ENCODE results near the gene CNOT8.
"Not testable (repeated sequence)": the region's sequence is repeated elsewhere in the genome, so short reads cannot be mapped to it uniquely, and the experiment has no call there.

Gene CNOT8

DNA sequence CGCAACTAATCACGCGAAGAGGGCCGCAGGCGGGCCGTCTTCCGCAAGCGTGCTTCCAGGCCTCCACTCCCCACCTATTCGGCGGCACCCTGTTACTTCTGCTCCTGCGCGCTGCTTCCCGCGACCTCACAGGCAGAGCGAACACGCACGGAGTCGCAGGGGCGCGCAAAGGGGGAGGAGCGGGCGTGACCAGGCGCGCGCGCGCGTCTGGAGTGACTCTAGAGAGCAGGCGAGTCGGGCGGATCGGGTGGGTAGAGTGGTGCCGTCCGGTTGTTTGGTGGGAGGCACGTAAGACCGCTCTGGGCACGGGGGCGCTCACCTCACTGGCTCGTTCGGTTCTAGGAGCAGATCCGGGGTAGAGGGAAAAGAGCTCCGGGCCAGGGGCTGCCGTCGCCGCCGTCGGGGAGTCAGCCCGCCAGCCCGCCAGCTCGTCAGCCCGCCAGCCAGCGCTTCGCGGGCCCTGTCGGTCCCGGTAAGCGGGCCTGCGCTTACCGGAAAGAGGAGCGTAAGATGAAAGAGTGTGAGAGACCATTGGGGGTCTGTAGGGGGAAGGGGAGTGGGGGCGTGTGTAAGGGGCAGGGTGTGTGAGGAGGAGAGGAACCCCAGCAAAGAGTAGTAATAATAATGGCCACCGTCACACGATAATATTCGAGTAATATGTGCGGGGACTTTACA is at the start of gene CNOT8:
Gene CNOT8, plus strand, starts transcription at position 331 of the 675 bp plus-strand sequence. CDS start 4,652 bp downstream, outside the sequence.
- peak; percentile 94 to 98 (median 97) for DNase-seq (ENCODE audit: low read depth in 3 of 3)

DNA sequence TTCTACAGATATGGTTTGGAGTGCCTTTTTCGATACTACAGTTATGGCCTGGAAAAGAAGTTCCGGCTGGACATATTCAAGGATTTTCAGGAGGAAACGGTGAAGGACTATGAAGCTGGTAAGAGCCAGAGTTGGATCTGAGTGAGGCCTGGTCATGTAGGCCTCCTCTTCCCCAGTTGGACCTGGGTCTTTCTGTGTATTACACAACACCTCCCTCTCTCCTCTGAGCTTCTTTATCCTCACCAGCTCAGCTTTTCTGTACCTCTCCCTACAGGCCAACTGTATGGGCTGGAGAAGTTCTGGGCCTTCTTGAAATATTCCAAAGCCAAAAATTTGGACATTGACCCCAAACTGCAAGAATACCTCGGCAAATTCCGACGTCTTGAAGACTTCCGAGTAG is 47.2 kb upstream of the CNOT8 start:
- DNase-seq (ENCODE audit: low read depth in 3 of 3): no peak

DNA sequence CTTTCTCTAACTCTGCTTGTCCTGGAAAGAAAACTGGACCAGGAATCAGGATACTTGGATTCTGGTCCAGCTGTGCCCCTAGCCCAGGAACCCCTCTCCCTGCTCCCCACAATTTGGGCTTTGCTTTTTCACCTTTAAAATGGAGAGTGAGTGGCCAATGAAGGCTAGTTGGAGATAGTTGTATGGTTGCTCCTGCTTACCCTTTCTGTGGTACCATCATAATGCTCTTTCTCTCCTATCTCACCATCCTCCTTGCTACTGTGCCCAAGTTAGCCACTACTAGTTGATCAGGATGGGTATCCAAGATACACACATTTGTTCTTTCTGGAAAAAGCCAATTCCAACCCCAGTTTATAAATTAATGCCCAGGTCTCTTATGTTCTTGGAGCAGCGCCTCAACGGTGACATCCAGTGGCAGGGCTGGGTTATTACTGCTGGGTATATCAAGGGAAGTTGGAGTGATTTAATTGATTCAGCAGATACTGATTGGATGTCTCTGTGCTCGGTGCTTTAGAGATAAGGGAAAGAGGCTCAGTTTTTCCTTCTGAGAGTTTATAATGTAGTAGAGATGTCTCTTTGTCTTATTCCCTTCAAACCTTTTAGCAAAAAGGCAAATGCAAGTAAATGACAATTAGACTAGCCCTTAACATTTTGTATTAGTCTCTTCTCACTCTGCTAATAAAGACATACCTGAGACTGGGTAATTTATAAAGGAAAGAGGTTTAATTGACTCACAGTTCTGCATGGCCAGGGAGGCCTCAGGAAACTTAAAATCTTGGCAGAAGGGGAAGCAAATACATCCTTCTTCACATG is 46.6 kb upstream of the CNOT8 start:
- peak; percentile 28 to 57 (median 34) for DNase-seq (ENCODE audit: low read depth in 3 of 3)

DNA sequence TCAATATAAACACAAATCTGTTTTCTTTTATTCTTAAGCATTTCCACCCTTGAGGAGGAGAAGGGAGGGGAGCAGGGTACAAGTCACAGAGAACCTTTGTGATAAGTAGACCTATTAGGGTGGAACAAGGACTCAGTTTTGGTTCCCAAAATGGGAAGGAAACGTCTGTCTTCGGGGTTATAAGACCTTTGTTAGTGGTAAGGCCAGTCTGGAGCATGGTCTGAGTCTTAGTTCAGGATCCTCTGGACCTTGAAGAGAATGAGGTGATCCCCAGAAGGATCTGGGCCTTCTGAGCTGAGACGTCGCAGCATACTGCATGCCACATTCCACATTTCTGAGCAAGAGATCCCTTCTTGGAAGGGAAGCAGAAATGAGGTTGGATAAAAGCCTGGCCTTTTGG is 45.3 kb upstream of the CNOT8 start:
- no peak for DNase-seq (ENCODE audit: low read depth in 3 of 3)

DNA sequence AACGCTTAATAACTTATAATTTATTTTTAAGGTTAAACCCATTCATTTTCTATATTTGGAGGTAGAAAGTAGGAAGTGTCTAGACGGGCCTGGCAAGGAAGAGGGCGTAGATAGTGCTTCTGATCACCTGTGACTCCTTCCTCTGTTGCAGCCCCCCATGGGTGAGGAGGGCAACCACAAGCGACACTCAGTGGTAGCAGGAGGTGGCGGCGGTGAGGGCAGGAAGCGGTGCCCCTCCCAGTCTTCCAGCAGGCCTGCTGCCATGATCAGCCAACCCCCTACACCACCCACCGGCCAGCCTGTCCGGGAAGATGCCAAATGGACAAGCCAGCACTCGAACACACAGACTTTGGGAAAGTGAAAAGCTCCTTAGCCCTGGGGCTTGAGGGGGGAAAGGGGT is 44.7 kb upstream of the CNOT8 start:
- no peak for DNase-seq (ENCODE audit: low read depth in 3 of 3)

DNA sequence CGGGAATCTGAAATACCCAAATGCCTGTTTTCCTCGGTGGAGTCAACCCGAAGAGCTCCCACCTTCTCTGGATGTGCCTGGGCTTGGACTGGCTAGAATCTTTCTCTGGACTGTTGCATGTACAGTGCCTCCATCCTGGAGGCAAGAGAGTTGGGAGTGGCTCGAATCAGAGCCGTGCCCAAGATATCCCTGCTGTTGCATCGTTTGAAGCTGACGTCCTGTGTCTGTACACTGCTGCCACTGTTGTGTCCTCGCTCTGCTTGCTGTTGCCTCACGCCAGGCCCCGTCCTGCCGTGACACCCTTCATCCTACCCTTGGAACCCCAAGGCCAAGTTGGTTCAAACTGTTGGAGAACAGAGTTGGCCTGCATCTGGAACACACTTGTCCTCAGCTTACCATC is 43.4 kb upstream of the CNOT8 start:
- DNase-seq (ENCODE audit: low read depth in 3 of 3): no peak

DNA sequence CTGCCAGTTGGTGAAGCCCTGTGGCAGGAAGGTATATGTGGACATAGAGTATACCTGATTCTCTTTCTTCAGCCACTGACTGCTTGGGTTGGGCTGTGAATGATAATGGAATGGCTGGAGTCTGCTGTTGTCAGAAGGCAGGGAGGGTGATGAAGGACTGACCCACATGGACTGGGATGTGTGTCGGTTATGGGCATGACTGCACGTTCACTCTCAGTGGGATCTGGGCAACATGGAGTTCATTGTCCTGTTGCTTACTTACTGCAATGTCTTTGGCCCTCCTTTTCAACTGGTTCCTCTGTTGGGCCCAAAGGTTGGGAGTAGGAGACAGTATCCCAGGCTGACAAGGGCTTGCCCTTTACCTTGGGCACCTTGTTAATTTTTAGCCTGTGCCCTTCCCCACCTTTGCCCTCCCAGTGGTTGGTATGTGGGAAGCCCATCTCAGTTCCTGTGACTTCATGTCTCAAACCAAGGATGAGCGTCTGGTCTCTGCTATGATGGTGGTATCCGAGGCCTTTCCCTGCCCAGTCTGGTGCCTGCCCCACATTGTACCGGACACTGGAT is 42.7 kb upstream of the CNOT8 start:
- no peak for DNase-seq (ENCODE audit: low read depth in 3 of 3)

DNA sequence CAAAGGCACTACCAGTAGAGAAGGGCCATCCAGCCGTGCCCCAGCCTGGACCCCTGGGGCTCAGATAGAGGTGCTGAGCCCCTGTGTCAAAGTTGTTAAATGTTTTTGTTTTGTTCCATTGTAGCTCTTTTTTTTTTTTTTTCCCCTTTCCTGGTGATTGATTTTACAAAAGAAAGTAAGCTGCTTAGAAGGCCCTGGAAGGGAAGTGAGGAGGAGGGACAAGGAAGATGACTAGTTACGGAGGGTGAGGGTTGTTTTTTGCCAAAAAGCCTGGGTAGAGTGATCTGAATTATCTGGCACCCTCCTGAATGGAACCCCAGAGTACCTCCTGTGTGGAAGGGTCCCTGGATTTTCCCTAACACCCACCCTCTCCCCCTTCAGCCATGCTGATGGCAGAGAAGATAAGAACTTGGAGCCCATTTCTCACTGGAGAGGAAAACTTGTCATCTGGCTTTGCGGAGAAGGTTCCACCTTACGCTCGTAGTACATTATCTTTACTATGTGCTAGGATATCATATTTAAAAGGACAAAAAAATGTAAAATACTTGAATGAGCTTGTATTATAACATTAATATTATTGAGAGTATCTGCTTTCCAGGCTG is 41.4 kb upstream of the CNOT8 start:
- DNase-seq (ENCODE audit: low read depth in 3 of 3): no peak

DNA sequence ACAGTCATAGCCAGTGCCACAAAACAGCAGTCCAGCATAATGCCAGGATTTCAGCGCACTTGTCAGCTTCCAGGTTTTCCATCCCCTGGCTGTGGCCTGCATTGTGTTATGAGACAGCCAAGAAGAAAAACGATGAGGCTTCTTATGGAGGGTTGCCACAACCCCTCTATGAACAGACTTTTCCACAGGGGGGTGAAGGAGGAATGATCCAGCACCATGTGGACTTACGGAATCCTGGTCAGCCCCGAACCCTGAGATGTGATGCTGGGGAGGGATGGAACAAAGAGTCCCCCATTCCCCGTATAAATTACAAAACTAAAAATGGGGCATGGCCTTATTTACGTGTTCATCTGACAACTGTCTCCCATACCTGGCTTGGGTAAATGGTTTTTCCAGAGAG is 40.6 kb upstream of the CNOT8 start:
- no peak for DNase-seq (ENCODE audit: low read depth in 3 of 3)

DNA sequence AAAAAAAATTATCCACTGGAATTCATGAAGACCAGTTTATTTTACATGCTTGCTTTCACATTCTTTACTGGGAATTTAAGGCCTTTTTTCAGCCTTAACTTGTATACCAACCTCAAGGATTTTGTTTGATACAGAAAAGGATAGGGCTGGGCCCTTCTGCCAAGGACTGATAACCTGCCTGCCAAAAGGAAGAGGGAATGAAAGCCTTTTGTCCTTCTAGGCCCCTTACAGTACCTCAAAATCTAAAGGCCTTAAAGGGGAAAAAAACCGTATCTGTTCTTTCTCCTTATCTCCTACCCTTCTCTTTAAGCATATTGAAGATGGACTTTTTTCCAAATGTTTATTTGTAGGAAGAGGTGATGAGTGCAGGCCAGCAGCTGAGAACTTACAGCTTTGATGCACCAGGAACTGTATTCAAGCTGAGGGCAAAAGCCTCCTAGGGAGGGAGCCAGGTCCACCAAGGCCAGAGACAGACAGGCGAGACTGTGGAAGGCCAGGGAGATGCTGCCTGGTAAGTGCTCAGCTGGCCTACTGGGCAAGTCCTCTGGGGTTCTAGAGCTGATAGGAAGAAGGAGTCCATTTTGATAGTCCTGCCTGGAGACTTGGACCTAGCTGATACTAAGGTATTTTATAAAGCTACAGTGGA is 39.8 kb upstream of the CNOT8 start:
- no peak for DNase-seq (ENCODE audit: low read depth in 3 of 3)

DNA sequence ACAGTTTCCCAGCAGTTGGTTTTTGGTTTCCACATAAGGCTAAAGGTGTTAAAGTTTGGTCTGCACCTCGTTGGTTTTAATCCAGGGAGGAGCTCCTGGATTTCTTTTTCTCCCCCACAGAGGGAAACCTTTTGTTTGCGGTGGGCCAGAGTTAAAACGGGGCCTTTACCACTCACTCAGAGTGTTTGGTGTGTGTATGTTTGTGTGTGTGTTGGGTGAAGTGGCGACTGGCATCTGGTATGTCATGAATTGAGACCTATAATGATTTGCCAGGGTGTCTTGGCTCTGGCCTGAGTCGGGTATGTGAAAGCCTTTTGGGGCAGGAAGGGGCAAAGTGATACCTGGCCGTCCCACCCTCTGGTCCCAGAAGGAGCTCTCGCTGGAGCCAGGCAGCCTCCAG is 38.9 kb upstream of the CNOT8 start:
- DNase-seq (ENCODE audit: low read depth in 3 of 3): no peak

DNA sequence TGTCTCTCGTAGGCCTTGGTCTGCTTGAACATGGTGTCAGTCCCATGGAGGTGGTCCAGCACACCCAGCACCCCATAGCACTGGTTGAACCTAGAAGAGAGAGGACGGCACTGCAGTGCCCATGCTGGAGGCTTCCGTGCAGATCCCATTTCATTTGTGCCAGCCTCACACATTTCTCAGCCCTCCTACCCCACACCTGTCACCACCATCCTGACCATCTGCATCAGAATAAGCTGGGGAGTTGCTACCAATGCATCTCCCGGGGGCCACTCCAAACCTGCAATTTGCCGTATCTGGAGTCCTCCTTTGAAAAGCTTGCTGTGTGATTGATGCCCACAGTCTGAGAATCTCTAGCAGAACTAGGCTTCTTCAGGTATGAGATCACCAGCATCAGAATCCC is 38.0 kb upstream of the CNOT8 start:
- no peak for DNase-seq (ENCODE audit: low read depth in 3 of 3)

DNA sequence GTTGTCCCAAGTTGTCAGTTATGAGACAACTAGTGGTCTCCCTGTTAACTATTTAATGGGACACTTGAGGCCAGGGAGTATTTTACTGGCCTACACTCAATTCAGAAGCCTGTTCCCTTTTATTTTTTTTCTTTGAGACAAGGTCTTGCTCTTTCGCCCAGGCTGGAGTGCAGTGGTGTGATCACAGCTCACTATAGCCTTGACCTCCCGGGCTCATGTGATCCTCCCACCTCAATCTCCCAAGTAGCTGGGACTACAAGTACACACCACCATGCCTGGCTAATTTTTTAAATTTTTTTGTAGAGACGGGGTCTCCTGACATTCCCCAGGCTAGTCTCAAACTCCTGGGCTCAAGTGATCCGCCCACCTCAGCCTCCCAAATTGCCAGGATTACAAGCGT is 35.5 kb upstream of the CNOT8 start:
- DNase-seq (ENCODE audit: low read depth in 3 of 3): not testable (repeated sequence)

DNA sequence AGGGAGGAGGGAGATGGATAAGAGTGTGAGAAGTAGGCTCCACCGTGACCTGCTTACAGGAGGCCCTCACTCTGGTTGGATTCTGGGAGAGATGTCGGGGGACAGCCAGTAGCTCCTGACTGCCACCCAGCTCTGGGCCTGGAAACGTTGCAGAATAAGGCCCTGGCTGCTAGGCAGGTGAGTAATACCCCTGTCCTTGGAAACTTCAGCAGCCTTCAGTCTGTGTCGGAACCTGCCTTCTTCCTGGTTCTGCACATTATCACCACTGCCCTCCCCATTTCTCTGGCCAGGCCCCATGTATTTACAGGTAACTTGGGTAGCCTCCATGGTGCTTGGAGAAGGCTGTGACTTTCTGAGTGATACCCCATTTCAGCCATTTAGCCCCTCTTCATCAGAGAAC is 34.8 kb upstream of the CNOT8 start:
- DNase-seq (ENCODE audit: low read depth in 3 of 3): no peak

DNA sequence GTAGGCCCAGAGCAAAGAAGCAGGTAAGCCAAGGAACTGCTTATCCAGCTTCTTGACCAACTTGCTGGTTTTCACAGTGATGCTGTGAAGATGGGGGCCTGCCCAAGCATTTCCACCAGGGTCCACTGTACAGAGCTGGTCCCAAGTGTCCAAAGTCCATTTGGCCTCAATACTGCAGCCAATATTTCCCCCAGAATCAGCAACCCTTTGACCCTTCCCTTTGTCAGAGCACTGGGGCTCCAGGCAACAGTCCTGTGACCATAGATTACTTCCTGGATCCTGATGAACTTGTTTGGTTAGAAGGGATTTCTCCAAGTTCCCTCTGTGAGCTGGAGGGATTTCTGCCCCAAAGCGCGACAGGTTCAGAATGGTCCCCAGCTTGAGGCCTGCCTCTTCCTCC is 34.4 kb upstream of the CNOT8 start:
- no peak for DNase-seq (ENCODE audit: low read depth in 3 of 3)

DNA sequence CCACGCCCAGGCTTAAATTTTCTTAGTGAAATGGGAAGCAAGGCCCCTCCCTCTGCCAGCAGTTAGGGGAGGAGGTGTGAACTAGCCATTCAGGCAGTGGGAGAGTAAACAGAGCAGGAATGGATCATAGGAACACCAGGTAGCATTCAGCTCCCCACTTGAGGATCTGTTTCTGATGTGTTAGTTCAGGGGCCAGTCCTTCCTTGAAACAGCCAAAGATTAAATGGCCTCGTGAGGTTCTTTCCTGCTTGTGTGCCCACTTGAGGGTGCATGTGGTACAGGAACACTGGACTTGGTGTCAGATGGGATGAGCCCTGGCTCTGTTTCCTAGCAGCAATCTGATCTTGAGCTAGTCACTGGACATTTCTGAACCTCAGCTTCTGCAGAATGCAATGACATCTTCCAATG is 29.2 kb upstream of the CNOT8 start:
- no peak for DNase-seq (ENCODE audit: low read depth in 3 of 3)

DNA sequence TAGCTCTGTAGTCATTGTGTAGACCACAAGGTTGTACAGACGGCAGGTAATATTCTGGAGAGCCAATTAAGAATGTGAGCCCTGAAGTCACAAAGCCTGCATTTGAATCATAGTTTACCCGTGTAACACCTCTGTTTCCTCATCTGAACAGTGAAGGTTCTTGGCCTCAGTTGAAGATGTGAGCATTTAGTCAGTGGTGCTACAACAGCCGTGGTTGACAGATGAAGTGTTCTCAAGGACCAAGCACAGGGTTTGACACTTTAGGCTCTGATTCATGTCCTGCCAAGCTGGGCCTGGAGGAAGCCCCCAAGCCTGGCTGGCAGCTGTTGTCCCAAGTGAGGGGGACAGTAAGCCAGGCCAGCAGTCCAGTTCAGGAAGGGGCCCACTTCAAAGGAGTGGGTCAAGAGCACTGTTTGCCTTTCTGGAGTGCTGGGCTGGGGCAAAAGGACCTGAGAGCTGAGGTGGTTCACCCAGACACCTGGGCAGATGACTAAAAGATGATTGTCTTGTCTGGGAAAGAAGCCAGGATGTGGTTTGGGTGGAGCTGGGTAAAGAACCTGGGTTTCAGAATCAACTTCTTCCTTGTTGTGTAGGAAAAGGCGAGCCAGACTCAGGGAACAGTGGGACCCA is 28.7 kb upstream of the CNOT8 start:
- DNase-seq (ENCODE audit: low read depth in 3 of 3): no peak

DNA sequence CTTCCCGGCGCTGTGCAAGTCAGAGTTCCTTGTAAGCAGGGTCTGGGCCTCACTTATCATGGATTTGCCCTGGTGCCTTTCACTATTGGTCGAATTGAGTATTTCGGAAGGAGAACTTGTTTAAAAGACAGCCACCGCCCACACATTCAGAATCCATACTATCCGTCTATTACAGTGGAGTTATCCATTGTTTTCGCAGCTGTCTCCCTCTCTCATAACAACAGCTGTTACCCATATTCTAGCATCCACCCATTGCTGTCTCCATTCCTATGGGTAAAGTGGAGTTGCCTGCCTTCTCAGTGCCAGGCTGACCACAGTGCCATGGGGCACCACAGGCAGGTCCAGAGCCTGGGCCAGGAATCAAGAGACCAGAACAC is 28.2 kb upstream of the CNOT8 start:
- DNase-seq (ENCODE audit: low read depth in 3 of 3): no peak

DNA sequence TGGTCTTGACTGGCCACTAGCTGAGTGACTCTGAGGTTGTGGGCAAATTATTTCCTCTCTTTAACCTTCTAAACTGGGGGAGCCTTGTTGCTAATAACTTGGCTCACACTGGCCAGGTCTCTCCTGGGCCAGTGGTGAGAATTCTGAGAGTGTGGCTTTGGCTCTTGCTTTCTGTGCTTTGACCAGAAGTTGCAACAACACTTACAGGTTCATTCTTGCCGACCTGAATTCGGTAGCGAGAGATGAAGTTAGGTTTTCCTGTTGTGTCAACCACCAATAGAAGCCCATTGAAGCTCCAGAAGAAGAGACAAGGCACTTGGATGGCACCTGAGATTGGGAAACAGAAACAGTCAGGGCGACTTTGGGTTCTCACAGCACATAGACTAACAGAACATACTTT is 27.8 kb upstream of the CNOT8 start:
- no peak for DNase-seq (ENCODE audit: low read depth in 3 of 3)

DNA sequence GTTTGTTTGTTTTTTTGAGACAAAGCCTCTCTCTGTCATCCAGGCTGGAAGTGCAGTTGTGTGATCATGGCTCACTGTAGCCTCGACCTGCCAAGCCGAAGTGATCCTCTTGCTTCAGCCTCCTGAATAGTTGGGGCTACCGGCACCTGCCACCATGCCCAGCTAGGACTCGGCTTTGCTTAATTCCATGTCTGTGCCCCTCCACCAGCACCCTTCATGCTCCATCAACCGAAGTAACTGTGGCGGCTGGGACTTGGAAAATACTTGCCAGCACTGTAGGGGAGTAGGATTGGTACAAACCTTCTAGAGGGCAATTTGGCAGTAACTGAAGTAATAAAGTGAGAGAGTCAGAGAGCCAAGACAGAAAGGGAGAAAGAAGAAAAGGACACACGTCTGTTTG is 27.0 kb upstream of the CNOT8 start:
- no peak for DNase-seq (ENCODE audit: low read depth in 3 of 3)

DNA sequence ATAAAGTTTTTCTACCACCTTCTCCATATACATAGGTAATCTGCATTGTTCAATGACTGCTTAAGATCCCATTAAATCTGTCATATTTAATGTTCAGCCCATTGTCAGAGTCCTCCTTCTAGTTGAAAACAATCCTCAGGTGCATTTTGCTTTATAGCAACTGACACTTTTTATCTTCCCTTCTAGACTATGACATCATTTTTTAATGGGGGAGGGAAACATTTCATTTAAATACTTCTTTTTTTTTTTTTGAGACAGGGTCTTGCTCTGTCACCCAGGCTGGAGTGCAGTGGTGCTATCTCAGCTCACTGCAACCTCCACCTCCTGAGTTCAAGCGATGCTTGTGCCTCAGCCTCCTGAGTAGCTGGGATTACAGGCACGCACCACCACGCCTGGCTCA is 25.6 kb upstream of the CNOT8 start:
- DNase-seq (ENCODE audit: low read depth in 3 of 3): not testable (repeated sequence)

DNA sequence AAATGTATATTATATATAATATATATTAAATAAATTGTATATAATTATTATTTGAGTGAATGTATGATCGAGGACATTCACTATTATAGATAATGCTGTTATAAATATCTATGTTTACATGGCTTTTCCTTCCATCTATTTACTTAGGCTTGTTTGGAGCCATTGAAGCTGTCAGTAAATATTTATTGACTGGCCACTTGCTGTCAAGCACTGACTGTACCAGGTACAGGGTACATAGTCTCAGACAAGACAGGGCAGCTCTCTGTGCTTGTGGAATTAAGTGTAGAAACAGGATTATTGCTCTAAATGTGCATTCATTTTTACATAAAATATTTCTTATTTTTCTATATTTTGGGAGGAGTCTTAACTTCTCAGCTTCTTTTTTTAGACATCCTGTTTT is 24.4 kb upstream of the CNOT8 start:
- DNase-seq (ENCODE audit: low read depth in 3 of 3): no peak
